ENCODE data around the gene PRR7. TPM values are rescaled to one million over a fixed set of nuclear protein-coding genes. Genes with fewer than 3 reads are reported as not detected.

Gene PRR7
- total RNA-seq, 1 donor from 2014 or later, result 5.1 TPM

GRCh38 chr5:177421062-177421798 is 25.4 kb upstream of the PRR7 start:
- no peak for DNase-seq (ENCODE audit: low spot score)
- intact Hi-C loops (cut with DNase I), result no loop called here

- intact Hi-C loops (cut with DNase I), result no loop called here
- DNase-seq (ENCODE audit: low spot score), result no peak
Observed at GRCh38 chr5:177423671-177424070, 22.9 kb upstream of the PRR7 start.

GRCh38 chr5:177425196-177425800 is 21.3 kb upstream of the PRR7 start:
- intact Hi-C loops (cut with DNase I), result no loop called here
- DNase-seq (ENCODE audit: low spot score), result no peak

- DNase-seq (ENCODE audit: low spot score), result peak; percentile 100
- intact Hi-C loops (cut with DNase I), result loop anchor here (2.0 kb wide), 1 partner anchor 31 kb away; no protein-coding TSS in a partner anchor
Observed at GRCh38 chr5:177425801-177426565, 20.6 kb upstream of the PRR7 start.

- peak; percentile 80 for DNase-seq (ENCODE audit: low spot score)
- intact Hi-C loops (cut with DNase I), result loop anchor here (2.0 kb wide), 1 partner anchor 30 kb away; no protein-coding TSS in a partner anchor
Observed at GRCh38 chr5:177426566-177427210, 19.9 kb upstream of the PRR7 start, which contains the start of gene GRK6. TSS of gene GRK6 (plus strand) at chr5:177426676. CDS start at chr5:177426846, 170 bp downstream.

GRCh38 chr5:177427211-177427822 is 19.3 kb upstream of the PRR7 start:
- intact Hi-C loops (cut with DNase I), result loop anchor here (2.0 kb wide), 1 partner anchor 29 kb away; no protein-coding TSS in a partner anchor
- no peak for DNase-seq (ENCODE audit: low spot score)

GRCh38 chr5:177427919-177428573 is 18.6 kb upstream of the PRR7 start:
- intact Hi-C loops (cut with DNase I), result loop anchor here (2.0 kb wide), 1 partner anchor 29 kb away; no protein-coding TSS in a partner anchor
- peak; percentile 87 for DNase-seq (ENCODE audit: low spot score)

GRCh38 chr5:177428574-177429217 is 17.9 kb upstream of the PRR7 start:
- DNase-seq (ENCODE audit: low spot score), result no peak
- intact Hi-C loops (cut with DNase I), result no loop called here

GRCh38 chr5:177429248-177430040 is 17.2 kb upstream of the PRR7 start:
- peak; percentile 95 for DNase-seq (ENCODE audit: low spot score)
- intact Hi-C loops (cut with DNase I), result no loop called here

GRCh38 chr5:177430140-177430951 is 16.3 kb upstream of the PRR7 start:
- intact Hi-C loops (cut with DNase I), result no loop called here
- DNase-seq (ENCODE audit: low spot score), result no peak

GRCh38 chr5:177430972-177431316 is 15.7 kb upstream of the PRR7 start:
- intact Hi-C loops (cut with DNase I), result no loop called here
- no peak for DNase-seq (ENCODE audit: low spot score)

GRCh38 chr5:177431317-177432142 is 15.1 kb upstream of the PRR7 start:
- peak; percentile 93 for DNase-seq (ENCODE audit: low spot score)
- intact Hi-C loops (cut with DNase I), result no loop called here

- DNase-seq (ENCODE audit: low spot score), result peak; percentile 81
- intact Hi-C loops (cut with DNase I), result no loop called here
Observed at GRCh38 chr5:177432143-177432838, 14.3 kb upstream of the PRR7 start.

- DNase-seq (ENCODE audit: low spot score), result no peak
Observed at GRCh38 chr5:177432839-177433657, 13.6 kb upstream of the PRR7 start.

More at GRCh38 chr5:177432839-177433657, 13.6 kb upstream of the PRR7 start:
- intact Hi-C loops (cut with DNase I), result no loop called here
